ENCODE measurements around the gene PCSK5.
A peak's percentile ranks its signal among the peaks of the same experiment; 100 is the strongest.
"Not testable (repeated sequence)": the region's sequence is repeated elsewhere in the genome, so short reads cannot be mapped to it uniquely, and the experiment has no call there.

Gene PCSK5

DNA sequence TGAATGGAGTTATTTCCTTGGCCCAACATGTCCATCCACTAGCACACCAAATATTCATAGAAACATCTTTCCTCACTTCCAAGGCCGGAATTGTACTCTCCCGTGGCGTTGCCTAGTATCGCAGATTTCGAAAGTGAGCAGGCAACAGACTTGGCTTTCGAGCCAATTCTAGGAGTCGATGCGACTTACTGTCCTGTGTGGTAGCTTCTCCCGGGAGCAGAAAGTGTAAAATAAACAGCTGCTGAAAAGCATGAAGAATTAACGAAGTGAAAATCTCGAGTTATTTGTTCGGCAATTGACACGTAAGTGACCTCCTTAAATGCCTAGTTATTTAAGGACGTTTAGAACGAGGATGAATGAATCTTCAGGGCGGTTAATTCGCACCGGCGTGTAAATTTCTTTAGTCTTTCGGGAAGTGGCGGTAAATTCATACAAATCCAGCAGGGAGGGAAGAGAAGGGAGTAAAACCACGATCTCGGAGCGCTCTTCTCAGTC, 449 bp upstream of the PCSK5 start:
- DNase-seq (ENCODE audit: low spot score), result peak; percentile 4

GRCh38 chr9:75891277-75891741, 836 bp downstream of the PCSK5 start:
- peak; percentile 7 for DNase-seq (ENCODE audit: low spot score)

DNA sequence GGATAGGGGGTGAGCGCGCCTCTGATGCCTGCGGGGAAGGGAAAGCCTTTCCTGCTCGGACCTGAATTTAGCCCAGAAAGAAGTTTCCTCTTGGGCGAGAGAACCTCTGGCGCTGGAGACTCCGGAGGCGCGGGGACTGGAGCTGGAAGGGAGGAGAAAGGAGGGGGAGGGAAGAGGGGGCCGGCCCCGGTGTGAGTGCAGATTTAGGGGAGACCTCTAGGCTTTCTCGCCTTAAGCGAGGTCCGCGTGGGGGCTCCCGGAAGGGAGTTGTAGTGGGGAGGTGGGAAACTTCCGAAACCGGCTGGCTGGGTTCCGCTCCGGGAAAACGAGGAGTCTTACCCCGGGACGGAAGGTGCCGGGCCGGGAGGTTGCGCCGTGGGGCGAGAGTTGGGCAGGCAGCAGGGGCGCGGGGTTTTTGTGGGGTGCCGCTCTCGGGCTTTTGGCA, 1.3 kb downstream of the PCSK5 start:
- no peak for DNase-seq (ENCODE audit: low spot score)

- no peak for DNase-seq (ENCODE audit: low spot score)
These were observed 1.9 kb downstream of the PCSK5 start for GRCh38 chr9:75892216-75892911.

DNA sequence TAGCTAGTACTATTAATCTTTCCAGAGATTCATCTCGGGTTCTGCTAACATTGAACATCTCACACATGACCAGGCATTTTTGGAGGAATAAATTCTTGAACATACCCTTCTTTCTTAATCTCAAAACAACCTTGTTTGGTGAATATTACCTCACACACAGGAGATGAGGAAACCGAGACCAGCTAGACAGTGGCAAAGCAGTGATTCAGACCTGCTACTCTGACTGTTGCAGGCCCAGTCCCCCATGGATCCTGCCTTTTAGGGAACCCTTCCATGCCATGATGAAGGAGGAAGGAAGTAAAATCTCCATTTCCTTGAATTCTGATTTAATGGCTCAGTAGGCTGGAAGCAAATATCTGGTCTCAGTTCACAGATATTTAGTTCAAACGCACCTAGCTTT, 2.6 kb downstream of the PCSK5 start:
- no peak for DNase-seq (ENCODE audit: low spot score)

GRCh38 chr9:75894566-75894965, 4.1 kb downstream of the PCSK5 start:
- no peak for DNase-seq (ENCODE audit: low spot score)

DNA sequence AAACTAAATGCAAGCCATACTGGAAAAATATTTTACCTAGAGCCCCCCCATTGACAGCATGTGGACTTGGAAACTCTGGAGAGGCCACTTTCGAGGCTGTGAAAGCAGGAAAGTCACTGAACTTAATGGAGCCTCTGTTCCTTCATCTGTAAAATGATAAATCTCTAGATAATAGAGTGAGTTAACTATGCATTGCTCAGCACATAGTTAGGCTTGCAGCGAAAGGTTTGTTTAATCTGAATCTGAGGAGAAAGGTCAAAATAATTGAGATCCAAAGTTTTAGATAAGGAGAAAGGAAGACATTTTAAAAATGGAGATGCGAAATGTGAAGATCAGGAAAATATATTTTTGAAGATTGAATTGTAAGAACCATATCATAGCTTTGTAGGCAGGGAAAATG, 4.6 kb downstream of the PCSK5 start:
- no peak for DNase-seq (ENCODE audit: low spot score)

GRCh38 chr9:75896193-75896592, 5.7 kb downstream of the PCSK5 start:
- DNase-seq (ENCODE audit: low spot score), result no peak

- DNase-seq (ENCODE audit: low spot score), result not testable (repeated sequence)
These were observed 10.5 kb downstream of the PCSK5 start for GRCh38 chr9:75900893-75901524.

- DNase-seq (ENCODE audit: low spot score), result no peak
These were observed 13.4 kb downstream of the PCSK5 start for GRCh38 chr9:75903785-75904360.

DNA sequence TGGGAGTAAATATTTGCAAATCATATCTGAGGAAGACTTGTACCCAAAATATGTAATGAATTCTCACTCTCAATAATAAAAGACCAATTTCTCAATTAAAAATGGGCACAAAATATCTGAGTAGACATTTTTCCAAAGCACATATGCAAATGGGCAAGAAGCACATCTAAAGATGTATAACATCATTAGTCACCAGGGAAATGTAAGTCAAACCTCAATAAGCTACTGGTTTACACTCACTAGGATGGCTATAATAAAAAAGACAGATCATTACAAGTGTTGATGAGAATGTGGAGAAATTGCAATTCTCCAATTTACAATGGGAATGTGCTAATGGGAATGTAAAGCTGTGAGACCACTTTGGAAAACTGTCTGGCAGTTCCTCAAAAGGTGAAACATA, 13.9 kb downstream of the PCSK5 start:
- no peak for DNase-seq (ENCODE audit: low spot score)

GRCh38 chr9:75906531-75906930, 16.1 kb downstream of the PCSK5 start:
- no peak for DNase-seq (ENCODE audit: low spot score)

GRCh38 chr9:75907329-75907728, 16.9 kb downstream of the PCSK5 start:
- no peak for DNase-seq (ENCODE audit: low spot score)

DNA sequence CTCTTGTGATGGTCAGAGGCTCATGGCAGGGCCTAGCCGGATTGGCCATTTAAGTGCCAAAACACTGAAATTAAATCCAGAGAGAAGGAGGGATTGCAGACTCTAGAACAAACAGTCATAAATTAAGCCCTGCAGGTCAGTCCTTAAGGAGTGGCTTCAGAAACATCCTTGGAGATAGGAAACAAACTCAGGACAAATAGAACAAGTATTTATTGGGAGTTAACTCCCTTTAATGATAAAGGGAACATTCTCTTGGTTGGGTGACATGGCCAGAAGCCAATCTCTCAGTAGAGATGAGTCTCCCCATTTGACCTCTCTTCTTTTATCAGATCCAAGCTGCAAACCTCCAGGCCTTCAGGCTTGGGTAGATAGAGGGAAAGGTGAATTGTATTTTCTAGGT, 17.4 kb downstream of the PCSK5 start:
- DNase-seq (ENCODE audit: low spot score), result no peak

DNA sequence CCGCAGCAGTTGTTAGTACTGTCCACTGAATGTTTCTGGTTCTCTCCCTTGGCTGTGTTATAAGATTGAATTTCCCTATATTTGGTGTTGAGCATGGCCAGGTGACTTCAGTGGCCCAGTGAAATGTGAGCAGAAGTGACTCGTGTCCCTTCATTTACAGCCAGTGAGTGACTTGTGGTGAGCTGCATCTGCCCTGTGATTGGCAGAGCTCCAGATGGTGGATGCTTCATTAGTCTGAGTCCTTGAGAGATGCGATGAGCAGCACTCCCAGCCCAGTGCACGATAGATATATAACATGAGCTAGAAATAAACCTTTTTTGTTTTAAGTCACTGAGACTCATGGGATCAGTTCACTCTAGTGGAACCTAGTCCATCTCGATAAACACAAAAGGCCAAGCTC, 19.3 kb downstream of the PCSK5 start:
- DNase-seq (ENCODE audit: low spot score), result no peak

- DNase-seq (ENCODE audit: low spot score), result no peak
These were observed 20.3 kb downstream of the PCSK5 start for GRCh38 chr9:75910731-75911130.

DNA sequence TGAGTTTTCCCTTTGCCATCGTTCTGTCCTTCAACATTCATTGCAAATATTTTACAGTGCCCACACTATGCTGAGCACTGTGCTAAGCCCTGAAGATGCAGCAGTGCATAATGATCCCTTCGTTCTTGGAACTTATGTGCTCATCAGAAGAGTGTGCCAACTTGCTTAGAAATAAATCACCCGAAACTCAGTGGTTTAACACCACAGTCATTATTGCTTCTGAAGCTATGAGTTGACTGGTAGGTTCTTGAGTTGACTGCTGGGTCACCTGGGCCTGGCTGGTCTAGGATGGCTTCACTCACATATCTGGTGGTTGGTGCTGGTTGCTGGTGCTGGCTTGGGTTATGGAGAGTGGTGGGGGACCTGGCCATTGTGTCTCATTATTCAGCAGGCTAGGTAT, 20.9 kb downstream of the PCSK5 start:
- no peak for DNase-seq (ENCODE audit: low spot score)

GRCh38 chr9:75912951-75913350, 22.5 kb downstream of the PCSK5 start:
- DNase-seq (ENCODE audit: low spot score), result no peak

- no peak for DNase-seq (ENCODE audit: low spot score)
These were observed 23.5 kb downstream of the PCSK5 start for GRCh38 chr9:75914002-75914401.

DNA sequence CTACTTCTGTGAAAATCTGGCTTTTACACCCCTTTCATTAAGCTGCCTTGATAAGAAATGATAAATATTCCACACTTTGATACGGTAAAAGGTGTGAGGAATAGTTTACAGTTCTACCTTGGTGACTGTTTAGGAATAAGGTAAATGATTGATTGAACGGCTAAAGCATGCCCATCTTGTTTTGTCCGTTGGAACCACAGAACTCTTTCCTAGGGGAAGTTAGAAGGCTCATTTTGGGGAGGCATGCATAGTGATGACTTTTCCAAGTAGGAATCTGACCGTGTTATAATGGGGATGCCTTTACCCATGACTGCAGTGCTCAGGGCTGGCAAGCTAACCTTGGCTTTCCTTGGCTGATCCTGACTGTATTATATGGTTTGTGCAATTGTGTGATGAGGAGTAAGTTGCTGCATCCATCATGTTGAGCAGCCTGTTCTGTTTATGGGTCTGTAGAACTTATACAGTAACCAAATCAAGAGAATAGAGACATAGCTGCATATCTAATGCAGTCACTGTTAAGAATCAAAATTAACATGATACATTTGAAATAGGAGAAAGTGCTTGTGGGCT, 24.5 kb downstream of the PCSK5 start:
- DNase-seq (ENCODE audit: low spot score), result no peak

DNA sequence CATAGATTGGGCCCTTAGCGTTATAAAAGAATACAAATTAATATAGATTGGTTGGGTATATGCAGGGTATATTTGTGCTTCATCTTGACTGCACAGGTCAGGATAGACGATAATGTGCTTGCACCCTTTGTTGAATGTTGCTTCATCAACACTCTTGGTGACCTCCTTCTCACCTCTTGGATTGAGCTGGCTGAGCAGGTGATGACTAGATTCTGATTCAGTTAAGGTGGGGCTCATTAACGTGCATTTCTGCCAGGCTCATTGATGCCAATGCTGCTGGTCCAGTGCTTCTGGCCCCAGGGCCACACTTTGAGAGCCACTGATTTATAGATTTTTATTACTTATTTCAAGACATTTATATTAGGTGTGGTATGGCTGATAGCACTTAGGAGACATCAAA, 27.7 kb downstream of the PCSK5 start:
- no peak for DNase-seq (ENCODE audit: low spot score)

- no peak for DNase-seq (ENCODE audit: low spot score)
These were observed 28.4 kb downstream of the PCSK5 start for GRCh38 chr9:75918909-75919308.

Data from CD4-positive, alpha-beta T cell treated with Interleukin-6 at 100 ng/mL for 8 hours (primary cell).